Sigmoid colon (tissue), 4 donors: ENCODE data around the gene HUS1.

Experiments used
- EP300 ChIP-seq, 4 donors: sonication (generic); formaldehyde crosslinking; IDR thresholded peaks; one replicate each; pipeline ENCODE4 v1.6.1; 2017; ENCODE audit warnings: antibody characterized with exemption in 4 of 4
- POLR2A ChIP-seq, 2 donors: fragments of 450-650 bp; IDR thresholded peaks; one replicate each; pipeline ENCODE4 v1.6.1; 2016; ENCODE audit warnings: antibody characterized with exemption in 2 of 2, mild to moderate bottlenecking in 2 of 2, moderate library complexity in 2 of 2
- POLR2AphosphoS5 ChIP-seq, 4 donors: sonication (generic); formaldehyde crosslinking; IDR thresholded peaks; one replicate each; pipeline ENCODE4 v1.6.1; 2017; ENCODE audit warnings: antibody characterized with exemption in 4 of 4
- TF ChIP-seq, protein P1 (sequence below), 4 experiments: fragments of 450-650 bp in 3 of 4; fragments of 200-600 bp in 1 of 4; IDR thresholded peaks; one replicate each; pipeline ENCODE4 v1.5.1; 2016 to 2019; ENCODE audit warnings: antibody characterized with exemption in 4 of 4, mild to moderate bottlenecking in 3 of 4, moderate library complexity in 2 of 4

DNA sequence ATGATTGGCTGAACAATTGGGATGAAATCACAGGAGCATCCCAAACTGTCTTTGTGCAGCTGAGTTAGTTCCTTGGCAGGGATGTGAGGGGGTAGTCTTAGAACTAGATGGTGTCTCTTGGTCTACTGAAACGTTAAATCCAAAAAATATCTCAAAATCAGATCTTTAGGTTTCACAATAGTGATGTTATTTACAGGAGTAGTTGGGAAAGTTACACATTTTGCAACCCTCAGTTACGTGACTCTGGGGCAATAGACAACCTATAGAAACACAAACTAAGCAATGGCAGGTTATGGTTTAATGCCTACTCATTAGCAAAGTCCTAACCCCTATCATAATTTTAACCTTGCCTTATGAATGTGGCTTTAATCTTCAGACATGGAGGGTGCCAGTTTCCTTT is 55.1 kb downstream of the HUS1 start:
- TF ChIP-seq, protein P1, sequence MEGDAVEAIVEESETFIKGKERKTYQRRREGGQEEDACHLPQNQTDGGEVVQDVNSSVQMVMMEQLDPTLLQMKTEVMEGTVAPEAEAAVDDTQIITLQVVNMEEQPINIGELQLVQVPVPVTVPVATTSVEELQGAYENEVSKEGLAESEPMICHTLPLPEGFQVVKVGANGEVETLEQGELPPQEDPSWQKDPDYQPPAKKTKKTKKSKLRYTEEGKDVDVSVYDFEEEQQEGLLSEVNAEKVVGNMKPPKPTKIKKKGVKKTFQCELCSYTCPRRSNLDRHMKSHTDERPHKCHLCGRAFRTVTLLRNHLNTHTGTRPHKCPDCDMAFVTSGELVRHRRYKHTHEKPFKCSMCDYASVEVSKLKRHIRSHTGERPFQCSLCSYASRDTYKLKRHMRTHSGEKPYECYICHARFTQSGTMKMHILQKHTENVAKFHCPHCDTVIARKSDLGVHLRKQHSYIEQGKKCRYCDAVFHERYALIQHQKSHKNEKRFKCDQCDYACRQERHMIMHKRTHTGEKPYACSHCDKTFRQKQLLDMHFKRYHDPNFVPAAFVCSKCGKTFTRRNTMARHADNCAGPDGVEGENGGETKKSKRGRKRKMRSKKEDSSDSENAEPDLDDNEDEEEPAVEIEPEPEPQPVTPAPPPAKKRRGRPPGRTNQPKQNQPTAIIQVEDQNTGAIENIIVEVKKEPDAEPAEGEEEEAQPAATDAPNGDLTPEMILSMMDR (IDR thresholded peaks at IDR 0.05) = no peak
- TF ChIP-seq POLR2A (IDR thresholded peaks at IDR 0.05) = no peak
- no peak for TF ChIP-seq POLR2AphosphoS5 (IDR thresholded peaks at IDR 0.05)
- no peak for TF ChIP-seq EP300 (IDR thresholded peaks at IDR 0.05)
